PC-9 (cell line): ENCODE results near the gene AS3MT. TPM values are rescaled to one million over a fixed set of nuclear protein-coding genes. Genes with fewer than 3 reads are reported as not detected.

Experiments used
- BruUV-seq: library from RNA; stranded (reverse); fragments of 400-500 nt; replicated peaks from 2 replicates; lab custom pipeline; 2021; lab: Mats Ljungman, UMichigan
- CTCF ChIA-PET: fragments of 300-600 bp; sonication (Branson Sonifier 250); formaldehyde crosslinking; loops from one replicate; lab custom pipeline; 2022; ENCODE audit warnings: antibody characterized with exemption; lab: Charles Lee
- POLR2A ChIA-PET: fragments of 300-600 bp; sonication (Branson Sonifier 250); formaldehyde crosslinking; loops from one replicate; lab custom pipeline; 2022; ENCODE audit warnings: antibody characterized with exemption; ENCODE audit not compliant: unreplicated experiment; lab: Charles Lee
- DNase-seq, 2 experiments: peaks; one replicate each; pipeline versions ENCODE4 v3.0.0 to v3.0.0-alpha.2; 2015 to 2022; ENCODE audit warnings: mixed read lengths in 1 of 2
- H2AFZ ChIP-seq: fragments of 200-600 bp; sonication (generic); 2 replicates; pipeline ENCODE4 v1.8.1; 2017; ENCODE audit warnings: antibody characterized with exemption
- H3F3A ChIP-seq: fragments of 200-600 bp; sonication (generic); 2 replicates; pipeline ENCODE4 v1.8.1; 2017; ENCODE audit warnings: antibody characterized with exemption, mild to moderate bottlenecking, low read depth; ENCODE audit not compliant: insufficient read depth
- H3K27ac ChIP-seq: fragments of 200-600 bp; sonication (generic); 2 replicates; pipeline ENCODE4 v1.6.1; 2016; ENCODE audit warnings: mixed run types
- H3K27me3 ChIP-seq: fragments of 200-600 bp; sonication (generic); 2 replicates; pipeline ENCODE4 v1.6.1; 2016; ENCODE audit warnings: low read depth, mixed run types; ENCODE audit not compliant: insufficient read depth
- H3K36me3 ChIP-seq: fragments of 200-600 bp; sonication (generic); 2 replicates; pipeline ENCODE4 v1.6.1; 2016; ENCODE audit warnings: low read depth, mixed run types
- H3K4me1 ChIP-seq: fragments of 200-600 bp; sonication (generic); replicated peaks from 2 replicates; pipeline ENCODE4 v1.6.1; 2016; ENCODE audit warnings: mixed run types; ENCODE audit not compliant: insufficient read depth
- H3K4me2 ChIP-seq: fragments of 200-600 bp; sonication (generic); 2 replicates; pipeline ENCODE4 v1.6.1; 2017; ENCODE audit warnings: mixed run types
- H3K4me3 ChIP-seq: fragments of 200-600 bp; sonication (generic); 2 replicates; pipeline ENCODE4 v1.6.1; 2016; ENCODE audit warnings: mixed run types
- H3K79me2 ChIP-seq: fragments of 200-600 bp; sonication (generic); 2 replicates; pipeline ENCODE4 v1.6.1; 2017; ENCODE audit warnings: low read depth, mixed run types
- H3K9me2 ChIP-seq: fragments of 200-600 bp; sonication (generic); 2 replicates; pipeline ENCODE4 v1.8.1; 2017; ENCODE audit warnings: mild to moderate bottlenecking; ENCODE audit not compliant: insufficient read depth
- H3K9me3 ChIP-seq: fragments of 200-600 bp; sonication (generic); 2 replicates; pipeline ENCODE4 v1.8.1; 2016; ENCODE audit warnings: low read depth; ENCODE audit not compliant: insufficient read depth
- H4K20me1 ChIP-seq: fragments of 200-600 bp; sonication (generic); 2 replicates; pipeline ENCODE4 v1.8.1; 2017; ENCODE audit not compliant: insufficient read depth
- CTCF ChIP-seq: fragments of 200-600 bp; sonication (generic); conservative IDR thresholded peaks from 2 replicates; pipeline ENCODE4 v1.6.1; 2017; ENCODE audit warnings: mixed run types, antibody characterized with exemption, mild to moderate bottlenecking, moderate library complexity
- EZH2 ChIP-seq: fragments of 200-600 bp; sonication (generic); IDR thresholded peaks from 2 replicates; pipeline ENCODE4 v1.8.0; 2017; ENCODE audit warnings: antibody characterized with exemption, low read depth
- intact Hi-C: fragments of 100-400 bp; cut with micrococcal nuclease; formaldehyde crosslinking; loops from one replicate; pipeline ENCODE4 v1.10.0; 2022; ENCODE audit not compliant: unreplicated experiment
- total RNA-seq: library from RNA; stranded (reverse); gene quantifications from 2 replicates; pipeline ENCODE4 v1.2.3, GENCODE V29; 2021

AS3MT gene
- total RNA-seq, 1 experiment from 2014 or later, result 0.22 TPM

GRCh38 chr10:102876747-102877153 is 7.5 kb downstream of the AS3MT start:
- Histone ChIP-seq H3K79me2 (no peaks in the 10 kb centered on the region), H3F3A (no peaks in the 10 kb centered on the region), H3K27ac (no peak overlapping the region), H3K9me3 (no peaks in the 10 kb centered on the region), H3K4me1 (no peaks in the 10 kb centered on the region), H3K4me2 (no peak overlapping the region), H2AFZ (no peak overlapping the region), H3K27me3 (no peaks in the 10 kb centered on the region), H3K36me3 (no peaks in the 10 kb centered on the region), H4K20me1 (no peaks in the 10 kb centered on the region), H3K9me2 (no peaks in the 10 kb centered on the region), H3K4me3 (no peak overlapping the region)
- TF ChIP-seq CTCF (no peak), EZH2 (no peak)
- no peak for DNase-seq
- no TSS peak for BruUV-seq
- intact Hi-C loops, result no loop called here
- POLR2A ChIA-PET, result interaction anchor here (0.7 kb wide), 1 partner anchor 1884 kb away, joined by 5 read pairs; no protein-coding TSS in a partner anchor
- CTCF ChIA-PET, result no interaction called here

- H3K9me2 ChIP-seq, result no peaks in the 10 kb centered on the region
- H2AFZ ChIP-seq, result no peak overlapping the region
- no peak overlapping the region for H3K27ac ChIP-seq
- no peak overlapping the region for H3K4me2 ChIP-seq
- ChIA-PET POLR2A (no interaction called here), CTCF (no interaction called here)
- no TSS peak for BruUV-seq
- intact Hi-C loops, result no loop called here
- H3K4me3 ChIP-seq, result no peak overlapping the region
- DNase-seq, result no peak
- TF ChIP-seq CTCF, result no peak
- TF ChIP-seq EZH2, result no peak
- H3K79me2 ChIP-seq, result no peaks in the 10 kb centered on the region
- H3F3A ChIP-seq, result no peaks in the 10 kb centered on the region
- H4K20me1 ChIP-seq, result no peaks in the 10 kb centered on the region
- H3K4me1 ChIP-seq, result no peaks in the 10 kb centered on the region
- H3K27me3 ChIP-seq, result no peaks in the 10 kb centered on the region
- H3K9me3 ChIP-seq, result no peaks in the 10 kb centered on the region
- no peaks in the 10 kb centered on the region for H3K36me3 ChIP-seq
Measured at GRCh38 chr10:102878629-102879028, 9.4 kb downstream of the AS3MT start.

GRCh38 chr10:102880256-102880655 is 11.0 kb downstream of the AS3MT start:
- Histone ChIP-seq H2AFZ (no peak overlapping the region), H3F3A (no peaks in the 10 kb centered on the region), H3K27me3 (no peaks in the 10 kb centered on the region), H3K4me1 (no peaks in the 10 kb centered on the region), H3K4me2 (no peak overlapping the region), H3K79me2 (no peaks in the 10 kb centered on the region), H3K36me3 (no peaks in the 10 kb centered on the region), H3K27ac (no peak overlapping the region), H3K9me3 (no peaks in the 10 kb centered on the region), H3K4me3 (no peak overlapping the region), H4K20me1 (no peaks in the 10 kb centered on the region), H3K9me2 (no peaks in the 10 kb centered on the region)
- intact Hi-C loops, result no loop called here
- DNase-seq, result no peak
- POLR2A ChIA-PET, result no interaction called here
- no TSS peak for BruUV-seq
- CTCF ChIA-PET, result no interaction called here
- TF ChIP-seq CTCF (no peak), EZH2 (no peak)
